ENCODE results near the gene ATP2B2. TPM values are rescaled to one million over a fixed set of nuclear protein-coding genes. Genes with fewer than 3 reads are reported as not detected.

The ATP2B2 gene
- total RNA-seq, 4 donors from 2014 or later, result not detected

- H3K36me3 ChIP-seq, result peaks cover 0 to 63% (median 27%) of the 10 kb centered on the region in 4 donors
- in situ Hi-C loops (cut with MboI; ENCODE audit: low pct_ligation_motif_present in 1 of 4, low pct_unique_long_range_greater_than_20kb in 1 of 4, low sequenced_read_pairs in 3 of 4) (no loop called here), intact Hi-C loops (cut with DNase I; ENCODE audit: low total_unique reads) (no loop called here)
- H3K27ac ChIP-seq, result no peak overlapping the region
- no peaks in the 10 kb centered on the region for H3K9me3 ChIP-seq
- DNase-seq, result no peak
- H3K4me1 ChIP-seq, result peaks cover 0 to 4% (median 0%) of the 10 kb centered on the region in 4 donors
- WGBS, 2 donors (ENCODE audit: low coverage in 1 of 2), result 92 to 100% methylated on average over 6 to 8 of the region's 8 CpGs
- H3K4me3 ChIP-seq, result no peak overlapping the region
- TF ChIP-seq EP300 (IDR thresholded peaks at IDR 0.05; ENCODE audit: low read depth) (no peak), CTCF (IDR thresholded peaks at IDR 0.05) (no peak), POLR2A (IDR thresholded peaks at IDR 0.05) (no peak), POLR2AphosphoS5 (IDR thresholded peaks at IDR 0.05) (no peak)
- no peaks in the 10 kb centered on the region for H3K27me3 ChIP-seq
These were observed 200.5 kb downstream of the ATP2B2 start for GRCh38 chr3:10304905-10305304.

- 86% methylated on average over 8 of the region's 8 CpGs; no CpG with 5 or more reads in 1 of the 2 donors for WGBS, 2 donors (ENCODE audit: low coverage in 1 of 2)
- TF ChIP-seq CTCF (IDR thresholded peaks at IDR 0.05) (no peak), POLR2AphosphoS5 (IDR thresholded peaks at IDR 0.05) (no peak), EP300 (IDR thresholded peaks at IDR 0.05; ENCODE audit: low read depth) (no peak), POLR2A (IDR thresholded peaks at IDR 0.05) (no peak)
- H3K27ac ChIP-seq, result no peak overlapping the region
- in situ Hi-C loops (cut with MboI; ENCODE audit: low pct_ligation_motif_present in 1 of 4, low pct_unique_long_range_greater_than_20kb in 1 of 4, low sequenced_read_pairs in 3 of 4) (no loop called here), intact Hi-C loops (cut with DNase I; ENCODE audit: low total_unique reads) (no loop called here)
- DNase-seq, result no peak
- no peaks in the 10 kb centered on the region for H3K27me3 ChIP-seq
- no peaks in the 10 kb centered on the region for H3K4me1 ChIP-seq
- no peaks in the 10 kb centered on the region for H3K9me3 ChIP-seq
- peaks cover 0 to 56% (median 28%) of the 10 kb centered on the region in 4 donors for H3K36me3 ChIP-seq
- no peak overlapping the region for H3K4me3 ChIP-seq
These were observed 201.6 kb downstream of the ATP2B2 start for GRCh38 chr3:10303785-10304184.

- Histone ChIP-seq H3K4me3 (no peak overlapping the region), H3K36me3 (peaks cover 0 to 55% (median 28%) of the 10 kb centered on the region in 4 donors), H3K9me3 (no peaks in the 10 kb centered on the region), H3K27ac (no peak overlapping the region), H3K4me1 (no peaks in the 10 kb centered on the region), H3K27me3 (no peaks in the 10 kb centered on the region)
- WGBS, 2 donors (ENCODE audit: low coverage in 1 of 2), result 92 to 100% methylated on average over 1 to 9 of the region's 9 CpGs
- intact Hi-C loops (cut with DNase I; ENCODE audit: low total_unique reads), result no loop called here
- TF ChIP-seq CTCF (IDR thresholded peaks at IDR 0.05) (no peak), EP300 (IDR thresholded peaks at IDR 0.05; ENCODE audit: low read depth) (no peak), POLR2A (IDR thresholded peaks at IDR 0.05) (no peak), POLR2AphosphoS5 (IDR thresholded peaks at IDR 0.05) (no peak)
- DNase-seq, result no peak
- in situ Hi-C loops (cut with MboI; ENCODE audit: low pct_ligation_motif_present in 1 of 4, low pct_unique_long_range_greater_than_20kb in 1 of 4, low sequenced_read_pairs in 3 of 4), result no loop called here
These were observed 202.3 kb downstream of the ATP2B2 start for GRCh38 chr3:10303105-10303504.

DNA sequence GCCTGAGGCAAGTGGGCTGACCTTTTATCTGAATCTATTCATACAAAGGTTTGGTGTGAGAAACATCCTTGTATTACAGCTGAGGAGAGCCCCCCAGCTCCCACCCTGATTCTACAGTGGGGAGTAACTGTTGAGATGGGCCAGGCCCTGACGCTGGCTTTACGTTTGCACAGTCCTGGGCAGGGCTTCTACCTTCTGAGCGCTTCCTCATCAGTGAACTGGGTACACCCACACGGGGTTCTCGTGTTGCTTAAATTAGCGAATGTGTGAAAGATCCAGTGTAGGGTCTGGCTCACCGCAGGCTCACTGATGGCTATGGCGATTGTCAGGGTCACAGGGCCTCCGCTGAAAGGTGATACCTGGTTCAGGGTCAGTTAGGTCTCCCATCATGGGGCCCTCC is 205.3 kb downstream of the ATP2B2 start:
- H3K36me3 ChIP-seq, result peaks cover 0 to 45% (median 21%) of the 10 kb centered on the region in 4 donors
- H3K27ac ChIP-seq, result no peak overlapping the region
- WGBS, 2 donors (ENCODE audit: low coverage in 1 of 2), result 92% methylated on average over 9 of the region's 9 CpGs; no CpG with 5 or more reads in 1 of the 2 donors
- TF ChIP-seq POLR2AphosphoS5 (IDR thresholded peaks at IDR 0.05) (no peak), CTCF (IDR thresholded peaks at IDR 0.05) (no peak), EP300 (IDR thresholded peaks at IDR 0.05; ENCODE audit: low read depth) (no peak)
- no peaks in the 10 kb centered on the region for H3K27me3 ChIP-seq
- intact Hi-C loops (cut with DNase I; ENCODE audit: low total_unique reads) (no loop called here), in situ Hi-C loops (cut with MboI; ENCODE audit: low pct_ligation_motif_present in 1 of 4, low pct_unique_long_range_greater_than_20kb in 1 of 4, low sequenced_read_pairs in 3 of 4) (no loop called here)
- DNase-seq, result no peak
- no peak overlapping the region for H3K4me3 ChIP-seq
- H3K9me3 ChIP-seq, result no peaks in the 10 kb centered on the region
- H3K4me1 ChIP-seq, result peaks cover 0 to 3% (median 0%) of the 10 kb centered on the region in 4 donors

Measured in transverse colon (tissue), 4 donors.